Measurements from ENCODE around the gene P2RX3. TPM values are rescaled to one million over a fixed set of nuclear protein-coding genes. Genes with fewer than 3 reads are reported as not detected.

Gene P2RX3
- total RNA-seq, 1 donor from 2014 or later, result 0.23 TPM

DNA sequence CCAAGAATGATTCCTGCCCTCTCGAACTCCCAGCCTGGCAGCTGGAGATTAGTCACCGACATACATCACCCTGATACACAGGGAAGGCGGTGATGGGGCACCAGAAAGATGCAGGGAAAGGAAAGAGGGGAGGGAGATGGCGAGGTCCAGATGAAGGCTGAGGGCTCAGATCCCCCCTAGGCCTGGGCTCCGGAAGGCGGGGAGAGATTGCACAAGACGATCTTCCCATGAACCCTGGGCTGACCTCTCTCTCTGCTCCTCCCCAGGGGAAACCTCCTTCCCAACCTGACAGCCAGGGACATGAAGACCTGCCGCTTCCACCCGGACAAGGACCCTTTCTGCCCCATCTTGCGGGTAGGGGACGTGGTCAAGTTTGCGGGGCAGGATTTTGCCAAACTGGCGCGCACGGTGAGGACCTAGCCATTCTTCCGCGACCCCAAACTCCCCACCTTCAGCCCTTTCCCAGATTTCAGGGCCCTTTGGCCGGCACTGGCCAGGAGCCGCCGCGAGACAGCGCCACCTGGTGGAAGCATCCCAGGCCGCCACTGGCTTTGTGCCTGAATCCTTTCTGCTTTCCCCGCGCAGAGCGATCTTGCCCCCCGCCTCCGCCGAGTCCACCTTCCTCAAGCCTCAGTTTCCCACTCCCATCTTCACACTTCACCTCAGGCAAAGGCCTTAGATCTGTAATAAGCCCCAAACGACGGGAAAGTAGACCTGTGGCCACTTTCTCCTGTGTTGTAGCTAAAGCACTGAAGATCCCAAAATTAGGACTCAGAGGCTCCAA, 11.5 kb downstream of the P2RX3 start:
- TF ChIP-seq, protein P1, sequence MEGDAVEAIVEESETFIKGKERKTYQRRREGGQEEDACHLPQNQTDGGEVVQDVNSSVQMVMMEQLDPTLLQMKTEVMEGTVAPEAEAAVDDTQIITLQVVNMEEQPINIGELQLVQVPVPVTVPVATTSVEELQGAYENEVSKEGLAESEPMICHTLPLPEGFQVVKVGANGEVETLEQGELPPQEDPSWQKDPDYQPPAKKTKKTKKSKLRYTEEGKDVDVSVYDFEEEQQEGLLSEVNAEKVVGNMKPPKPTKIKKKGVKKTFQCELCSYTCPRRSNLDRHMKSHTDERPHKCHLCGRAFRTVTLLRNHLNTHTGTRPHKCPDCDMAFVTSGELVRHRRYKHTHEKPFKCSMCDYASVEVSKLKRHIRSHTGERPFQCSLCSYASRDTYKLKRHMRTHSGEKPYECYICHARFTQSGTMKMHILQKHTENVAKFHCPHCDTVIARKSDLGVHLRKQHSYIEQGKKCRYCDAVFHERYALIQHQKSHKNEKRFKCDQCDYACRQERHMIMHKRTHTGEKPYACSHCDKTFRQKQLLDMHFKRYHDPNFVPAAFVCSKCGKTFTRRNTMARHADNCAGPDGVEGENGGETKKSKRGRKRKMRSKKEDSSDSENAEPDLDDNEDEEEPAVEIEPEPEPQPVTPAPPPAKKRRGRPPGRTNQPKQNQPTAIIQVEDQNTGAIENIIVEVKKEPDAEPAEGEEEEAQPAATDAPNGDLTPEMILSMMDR (IDR thresholded peaks at IDR 0.05; ENCODE audit: unreplicated experiment), result peak; percentile 92
- Mint-ChIP-seq H3K27ac (ENCODE audit: unreplicated experiment) (no peak overlapping the region), H3K4me3 (ENCODE audit: unreplicated experiment) (no peak overlapping the region), H3K9me3 (ENCODE audit: unreplicated experiment) (no peaks in the 10 kb centered on the region), H3K4me1 (ENCODE audit: unreplicated experiment) (no peaks in the 10 kb centered on the region), H3K27me3 (ENCODE audit: unreplicated experiment) (peaks cover 9% of the 10 kb centered on the region), H3K36me3 (ENCODE audit: low read depth, unreplicated experiment) (no peaks in the 10 kb centered on the region)
- peak; percentile 85 for DNase-seq (ENCODE audit: low spot score)

DNA sequence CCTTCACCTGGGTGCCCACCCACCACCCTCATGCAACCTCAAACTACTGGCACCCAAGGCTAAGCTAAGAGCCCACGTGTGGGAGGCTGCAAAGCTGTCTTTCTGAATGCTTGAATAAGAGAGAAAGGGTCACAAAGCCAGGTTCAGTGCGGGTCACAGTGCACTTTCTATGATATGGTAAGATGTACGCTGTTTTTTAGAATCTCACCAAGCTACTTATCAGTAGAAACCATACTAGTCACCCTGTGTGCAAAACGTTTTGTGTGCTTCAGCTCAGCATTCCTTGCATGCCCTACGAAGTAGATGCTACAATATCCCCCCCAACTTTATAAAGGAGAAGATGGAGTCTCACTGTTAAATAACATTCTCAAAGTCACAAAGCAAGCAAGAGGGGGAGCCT, 14.9 kb downstream of the P2RX3 start:
- no peak overlapping the region for H3K27ac Mint-ChIP-seq (ENCODE audit: unreplicated experiment)

DNA sequence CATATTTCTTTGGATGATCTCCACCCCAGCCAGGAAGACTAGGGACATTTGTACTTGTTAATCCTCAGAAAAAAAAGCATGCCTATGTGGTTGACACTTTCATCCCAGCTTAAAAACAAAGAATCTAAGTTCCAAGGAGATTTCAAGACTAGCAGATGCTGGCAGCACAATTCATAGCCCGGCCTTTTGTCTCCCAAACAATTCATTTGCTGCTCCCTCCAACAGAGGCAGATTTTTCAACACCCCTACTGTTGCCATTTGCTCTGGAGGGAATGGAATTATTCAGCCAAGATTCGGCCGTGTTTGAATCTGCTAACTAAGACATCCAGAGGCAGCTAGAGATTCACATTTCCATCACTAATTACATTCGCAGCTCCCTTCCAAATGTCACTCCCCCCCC, 15.3 kb downstream of the P2RX3 start:
- Mint-ChIP-seq H3K4me3 (ENCODE audit: unreplicated experiment) (no peak overlapping the region), H3K36me3 (ENCODE audit: low read depth, unreplicated experiment) (no peaks in the 10 kb centered on the region), H3K27ac (ENCODE audit: unreplicated experiment) (no peak overlapping the region), H3K27me3 (ENCODE audit: unreplicated experiment) (peaks cover 6% of the 10 kb centered on the region), H3K9me3 (ENCODE audit: unreplicated experiment) (no peaks in the 10 kb centered on the region), H3K4me1 (ENCODE audit: unreplicated experiment) (no peaks in the 10 kb centered on the region)
- TF ChIP-seq, protein P1 (IDR thresholded peaks at IDR 0.05; ENCODE audit: unreplicated experiment), result no peak
- DNase-seq (ENCODE audit: low spot score), result no peak

More for the DNA sequence above, 14.9 kb downstream of the P2RX3 start:
- no peak for DNase-seq (ENCODE audit: low spot score)
- H3K4me1 Mint-ChIP-seq (ENCODE audit: unreplicated experiment), result no peaks in the 10 kb centered on the region
- no peak overlapping the region for H3K4me3 Mint-ChIP-seq (ENCODE audit: unreplicated experiment)
- H3K27me3 Mint-ChIP-seq (ENCODE audit: unreplicated experiment), result peaks cover 7% of the 10 kb centered on the region
- H3K9me3 Mint-ChIP-seq (ENCODE audit: unreplicated experiment), result no peaks in the 10 kb centered on the region
- TF ChIP-seq, protein P1 (IDR thresholded peaks at IDR 0.05; ENCODE audit: unreplicated experiment), result no peak
- no peaks in the 10 kb centered on the region for H3K36me3 Mint-ChIP-seq (ENCODE audit: low read depth, unreplicated experiment)

DNA sequence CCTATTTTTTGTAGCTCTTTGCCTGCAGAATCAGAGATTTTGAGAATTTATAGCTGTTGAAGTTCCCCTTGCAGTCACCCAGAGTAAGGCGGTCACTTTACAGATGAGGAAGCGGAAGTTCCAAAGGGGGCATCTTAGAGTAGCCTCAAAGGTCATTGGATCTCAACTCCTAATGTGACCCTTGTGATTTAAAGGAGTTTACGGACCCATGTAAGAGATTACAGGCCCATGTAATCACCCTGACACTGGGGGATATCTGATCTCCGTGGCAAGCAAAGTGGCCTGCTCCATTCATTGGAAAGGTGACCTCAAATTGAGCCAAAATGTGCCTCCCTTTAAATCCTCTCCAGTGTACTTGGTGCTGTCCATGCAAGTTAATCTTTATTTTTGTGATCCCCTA, 15.7 kb downstream of the P2RX3 start:
- H3K4me3 Mint-ChIP-seq (ENCODE audit: unreplicated experiment), result no peak overlapping the region

DNA sequence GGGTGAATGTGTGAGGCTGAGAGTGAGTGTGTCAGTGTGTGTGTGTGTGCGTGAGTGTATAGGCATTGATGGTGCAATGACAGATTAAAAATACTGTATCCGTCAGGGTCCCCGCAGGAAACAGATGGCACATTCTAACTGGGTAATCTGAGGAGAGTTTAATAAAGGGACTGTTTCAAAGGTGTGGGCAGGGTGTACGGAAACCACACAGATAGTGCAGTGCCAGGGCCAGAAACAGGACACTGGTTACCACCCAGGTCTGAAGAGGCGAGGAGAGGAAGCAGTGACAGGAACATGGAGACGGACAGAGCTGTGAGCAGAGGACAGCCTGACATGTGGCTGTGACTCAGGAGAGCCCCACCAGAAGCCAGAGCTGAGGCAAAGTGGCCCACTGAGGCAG, 16.5 kb downstream of the P2RX3 start:
- no peaks in the 10 kb centered on the region for H3K4me1 Mint-ChIP-seq (ENCODE audit: unreplicated experiment)
- no peak overlapping the region for H3K27ac Mint-ChIP-seq (ENCODE audit: unreplicated experiment)
- H3K9me3 Mint-ChIP-seq (ENCODE audit: unreplicated experiment), result no peaks in the 10 kb centered on the region
- H3K4me3 Mint-ChIP-seq (ENCODE audit: unreplicated experiment), result no peak overlapping the region
- no peaks in the 10 kb centered on the region for H3K36me3 Mint-ChIP-seq (ENCODE audit: low read depth, unreplicated experiment)
- no peak for DNase-seq (ENCODE audit: low spot score)
- H3K27me3 Mint-ChIP-seq (ENCODE audit: unreplicated experiment), result peaks cover 3% of the 10 kb centered on the region
- TF ChIP-seq, protein P1 (IDR thresholded peaks at IDR 0.05; ENCODE audit: unreplicated experiment), result no peak

More for the DNA sequence above, 15.7 kb downstream of the P2RX3 start:
- TF ChIP-seq, protein P1 (IDR thresholded peaks at IDR 0.05; ENCODE audit: unreplicated experiment), result no peak
- H3K4me1 Mint-ChIP-seq (ENCODE audit: unreplicated experiment), result no peaks in the 10 kb centered on the region
- no peaks in the 10 kb centered on the region for H3K36me3 Mint-ChIP-seq (ENCODE audit: low read depth, unreplicated experiment)
- H3K27ac Mint-ChIP-seq (ENCODE audit: unreplicated experiment), result no peak overlapping the region
- DNase-seq (ENCODE audit: low spot score), result no peak
- H3K9me3 Mint-ChIP-seq (ENCODE audit: unreplicated experiment), result no peaks in the 10 kb centered on the region
- peaks cover 3% of the 10 kb centered on the region for H3K27me3 Mint-ChIP-seq (ENCODE audit: unreplicated experiment)
